Measurements from ENCODE around the gene TLK1.
"Not testable (repeated sequence)": the region's sequence is repeated elsewhere in the genome, so short reads cannot be mapped to it uniquely, and the experiment has no call there.

Gene TLK1

DNA sequence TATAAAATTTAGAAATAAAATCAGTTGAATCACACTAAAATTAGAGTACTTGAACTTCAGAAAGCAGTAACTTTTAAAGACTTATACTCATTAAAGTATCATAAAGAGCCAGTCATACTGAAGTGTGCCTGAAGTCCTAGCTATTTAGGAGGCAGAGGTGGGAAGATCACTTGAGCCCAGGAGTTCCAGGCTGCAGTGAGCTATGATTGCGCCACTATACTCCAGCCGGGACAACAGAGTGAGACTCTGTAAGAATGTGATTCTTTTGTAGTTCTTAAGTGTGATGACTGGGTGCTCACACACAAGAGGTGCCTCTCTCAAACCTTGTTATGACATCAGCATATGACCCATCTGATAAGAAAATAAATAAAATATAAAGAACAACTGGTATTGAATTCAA lies 14.6 kb downstream of the TLK1 start:
- in situ Hi-C loops (cut with MboI; ENCODE audit: low sequenced_read_pairs), result no loop called here

DNA sequence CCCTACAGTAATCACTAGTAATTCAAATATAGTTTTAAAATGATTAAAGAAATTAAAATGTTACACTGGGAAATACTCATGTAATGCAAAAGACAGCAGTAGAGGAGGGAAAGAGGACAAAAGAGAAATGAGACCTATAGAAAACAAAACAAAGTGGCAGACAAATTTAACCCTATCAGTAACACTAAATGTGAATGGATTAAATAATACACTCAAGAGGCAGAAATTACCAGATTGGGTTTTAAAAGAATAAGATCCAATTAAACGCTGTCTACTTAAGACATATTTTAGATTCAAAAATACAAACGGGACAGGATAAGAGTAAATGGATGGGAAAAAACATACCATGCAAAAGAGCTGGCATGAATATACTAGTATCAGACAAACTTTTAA lies 17.0 kb downstream of the TLK1 start:
- in situ Hi-C loops (cut with MboI; ENCODE audit: low sequenced_read_pairs), result no loop called here

DNA sequence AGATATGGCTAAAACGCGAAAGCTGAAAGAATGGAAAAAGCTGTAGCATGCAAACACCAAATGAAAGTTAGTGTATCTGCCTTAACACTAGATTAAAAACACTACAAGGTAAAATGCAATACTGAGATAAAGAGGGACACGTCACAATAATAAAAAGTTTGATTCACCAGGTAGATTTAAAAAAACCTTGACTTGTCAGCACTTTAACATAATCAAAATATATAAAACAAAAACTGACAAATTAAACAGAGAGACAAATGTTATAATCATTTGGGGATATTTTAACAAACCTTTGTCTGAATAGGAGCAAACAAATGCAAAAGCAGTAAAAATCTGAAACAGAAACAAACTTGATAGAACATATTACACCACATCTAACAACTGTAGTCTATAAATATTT lies 18.3 kb downstream of the TLK1 start:
- in situ Hi-C loops (cut with MboI; ENCODE audit: low sequenced_read_pairs), result no loop called here

DNA sequence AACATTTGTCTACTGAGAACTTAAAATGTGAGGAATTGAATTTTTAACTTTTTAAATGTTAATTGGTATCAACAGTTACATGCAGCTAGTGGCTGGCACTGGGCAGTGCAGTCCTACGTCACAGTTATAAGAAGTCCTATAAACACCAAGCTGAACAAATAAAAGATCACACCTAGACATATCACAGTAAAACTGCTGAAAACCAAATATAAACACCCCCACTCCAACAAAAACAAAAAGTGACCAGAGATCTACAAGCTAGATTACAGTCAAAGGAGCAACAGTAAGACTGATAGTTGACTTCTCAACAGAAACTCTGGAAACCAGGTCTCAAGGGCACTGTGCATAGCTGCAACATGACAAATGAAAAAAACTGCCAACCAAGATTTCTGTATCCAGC lies 19.4 kb downstream of the TLK1 start:
- in situ Hi-C loops (cut with MboI; ENCODE audit: low sequenced_read_pairs), result no loop called here

DNA sequence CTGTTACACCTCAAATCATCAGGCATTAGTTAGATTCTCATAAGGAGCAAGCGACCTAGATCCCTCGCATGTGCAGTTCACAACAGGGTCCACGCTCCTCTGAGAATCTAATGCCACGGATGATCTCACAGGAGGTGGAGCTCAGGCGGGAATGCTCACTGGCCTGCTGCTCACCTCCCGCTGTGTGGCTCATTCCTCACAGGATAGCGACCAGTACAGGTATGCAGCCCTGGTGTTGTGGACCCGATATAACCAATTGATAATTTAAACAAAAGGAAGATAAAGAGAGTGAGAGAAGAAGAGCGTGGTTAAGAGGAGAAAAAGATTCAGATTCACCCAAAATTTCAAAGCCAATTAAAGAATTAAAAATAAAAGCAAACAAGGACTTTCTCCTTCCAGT lies 20.8 kb downstream of the TLK1 start:
- in situ Hi-C loops (cut with MboI; ENCODE audit: low sequenced_read_pairs), result no loop called here

GRCh38 chr2:171136024-171136423 lies 24.7 kb downstream of the TLK1 start:
- in situ Hi-C loops (cut with MboI; ENCODE audit: low sequenced_read_pairs), result no loop called here

- in situ Hi-C loops (cut with MboI; ENCODE audit: low sequenced_read_pairs), result no loop called here
Measured at GRCh38 chr2:171134624-171135230, 26.0 kb downstream of the TLK1 start.

DNA sequence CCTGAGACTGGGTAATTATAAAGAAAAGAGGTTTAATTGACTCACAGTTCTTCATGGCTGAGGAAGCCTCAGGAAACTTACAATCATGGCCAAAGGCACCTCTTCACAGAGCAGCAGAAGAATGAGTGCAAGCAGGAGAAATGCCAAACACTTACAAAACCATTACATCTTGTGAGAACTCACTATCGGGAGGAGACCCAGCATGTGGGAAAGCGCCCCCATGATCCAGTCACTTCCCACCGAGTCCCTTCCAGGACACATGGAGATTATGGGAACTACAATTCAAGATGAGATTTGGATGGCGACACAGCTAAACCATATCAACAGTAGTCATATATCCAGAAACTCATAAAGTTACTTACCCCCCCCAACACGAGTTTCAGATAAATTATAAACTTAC lies 28.6 kb downstream of the TLK1 start:
- in situ Hi-C loops (cut with MboI; ENCODE audit: low sequenced_read_pairs), result no loop called here

DNA sequence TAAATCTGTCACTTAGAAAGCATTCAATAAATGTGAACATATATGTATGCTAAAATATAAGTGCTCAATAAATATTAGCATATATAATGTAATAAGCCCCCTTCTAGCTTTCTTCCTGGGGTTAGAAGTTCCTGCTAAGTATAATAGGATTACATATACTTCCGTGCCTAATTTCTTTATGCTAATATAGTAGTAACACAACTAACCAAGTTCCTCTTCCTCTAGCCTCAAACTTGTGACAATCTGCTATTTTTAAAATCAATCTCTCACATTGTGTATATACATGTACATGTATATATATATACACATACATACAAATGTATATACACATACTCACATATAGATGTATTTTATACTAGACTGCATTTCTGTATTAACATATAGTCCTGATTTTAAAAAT lies 32.2 kb downstream of the TLK1 start:
- in situ Hi-C loops (cut with MboI; ENCODE audit: low sequenced_read_pairs), result no loop called here

DNA sequence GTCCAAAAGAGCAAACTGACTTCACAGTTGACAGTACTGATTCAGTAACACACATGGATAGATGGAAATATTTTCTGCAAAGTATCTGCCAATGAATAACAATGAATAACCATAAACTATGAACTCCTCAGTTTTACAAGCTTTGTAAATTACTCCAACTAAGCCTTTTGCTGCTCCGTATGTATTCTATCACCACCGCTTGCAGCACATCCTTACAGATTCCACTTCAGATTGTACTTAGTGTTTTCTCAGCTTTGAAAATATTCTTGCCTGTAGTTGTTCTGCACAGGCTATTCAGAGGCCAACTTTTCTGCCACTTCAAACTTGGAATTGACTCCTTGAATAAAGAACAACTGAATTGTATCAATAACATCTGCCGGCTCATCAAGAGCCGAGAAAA lies 36.2 kb downstream of the TLK1 start:
- in situ Hi-C loops (cut with MboI; ENCODE audit: low sequenced_read_pairs), result no loop called here

DNA sequence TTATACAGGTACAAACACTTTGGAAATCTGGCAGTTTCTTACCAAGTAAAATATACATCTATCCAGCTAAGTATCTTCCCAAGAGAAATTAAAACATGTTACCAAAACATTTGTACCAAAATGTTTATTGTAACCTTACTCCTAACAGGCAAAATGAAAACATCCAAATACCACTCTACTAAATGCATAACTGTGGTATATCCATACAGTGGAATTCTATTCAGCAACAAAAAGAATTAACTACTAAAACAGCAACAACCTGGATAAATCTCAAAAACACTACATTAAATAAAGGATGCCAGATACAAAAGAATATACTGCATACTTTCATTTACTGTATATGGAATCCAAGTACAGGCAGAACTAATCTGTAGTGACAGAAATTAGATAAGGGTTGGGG lies 51.1 kb downstream of the TLK1 start:
- in situ Hi-C loops (cut with MboI; ENCODE audit: low sequenced_read_pairs), result no loop called here

DNA sequence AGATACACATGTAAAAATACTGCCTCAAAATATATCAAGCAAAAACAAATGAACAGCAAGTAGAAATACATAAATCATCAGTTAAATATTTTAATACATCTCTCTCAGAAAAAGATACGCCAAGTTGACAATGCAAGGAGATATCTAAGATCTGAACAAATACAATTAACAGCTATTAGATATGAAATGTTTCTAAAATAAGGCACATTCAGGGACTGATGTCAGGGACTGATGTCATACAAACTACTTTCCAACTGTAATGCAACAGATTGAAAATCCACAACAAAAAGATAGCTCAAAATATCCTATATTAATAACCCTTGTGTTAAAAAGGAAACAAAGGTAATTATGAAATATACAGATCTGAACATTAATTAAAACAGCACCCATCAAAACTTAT lies 51.7 kb downstream of the TLK1 start:
- in situ Hi-C loops (cut with MboI; ENCODE audit: low sequenced_read_pairs), result no loop called here

GRCh38 chr2:171107803-171108202 lies 52.9 kb downstream of the TLK1 start:
- in situ Hi-C loops (cut with MboI; ENCODE audit: low sequenced_read_pairs), result no loop called here

DNA sequence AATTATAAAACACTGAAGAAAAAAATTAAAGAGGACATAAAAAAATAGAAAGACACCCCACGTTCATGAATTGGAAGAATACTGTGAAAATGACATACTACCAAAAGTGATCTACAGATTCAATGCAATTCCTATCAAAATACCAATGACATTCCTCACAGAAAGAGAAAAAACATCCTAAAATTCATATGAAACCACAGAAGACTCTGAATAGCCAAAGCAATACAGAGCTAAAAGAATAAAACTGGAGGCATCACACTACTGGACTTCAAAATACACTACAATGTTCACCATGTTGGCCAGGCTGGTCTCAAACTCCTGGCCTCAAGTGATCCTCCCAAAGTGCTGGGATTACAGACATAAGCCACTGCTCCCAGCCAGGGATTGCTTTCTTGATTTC lies 56.3 kb downstream of the TLK1 start:
- in situ Hi-C loops (cut with MboI; ENCODE audit: low sequenced_read_pairs), result no loop called here

- in situ Hi-C loops (cut with MboI; ENCODE audit: low sequenced_read_pairs), result no loop called here
Measured at GRCh38 chr2:171102802-171103201, 57.9 kb downstream of the TLK1 start.

DNA sequence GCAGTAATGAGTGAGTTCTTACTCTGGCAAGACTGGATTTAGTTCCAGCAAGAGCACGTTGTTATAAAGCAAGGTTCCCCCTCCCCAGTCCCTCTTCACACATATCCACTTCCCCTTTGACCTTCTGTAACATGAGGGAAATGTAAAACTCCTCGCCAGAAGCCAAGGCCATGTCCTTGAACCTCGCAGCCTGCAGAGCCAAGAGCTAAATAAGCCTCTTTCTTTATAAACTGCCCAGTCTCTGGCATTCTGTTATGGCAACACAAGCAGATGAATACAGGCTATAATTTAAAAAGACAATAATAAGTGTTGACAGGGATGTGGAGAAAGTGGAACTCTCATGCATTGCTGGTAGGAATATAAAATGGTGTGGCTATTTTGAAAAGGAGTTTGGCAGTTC lies 60.3 kb downstream of the TLK1 start:
- in situ Hi-C loops (cut with MboI; ENCODE audit: low sequenced_read_pairs), result no loop called here

DNA sequence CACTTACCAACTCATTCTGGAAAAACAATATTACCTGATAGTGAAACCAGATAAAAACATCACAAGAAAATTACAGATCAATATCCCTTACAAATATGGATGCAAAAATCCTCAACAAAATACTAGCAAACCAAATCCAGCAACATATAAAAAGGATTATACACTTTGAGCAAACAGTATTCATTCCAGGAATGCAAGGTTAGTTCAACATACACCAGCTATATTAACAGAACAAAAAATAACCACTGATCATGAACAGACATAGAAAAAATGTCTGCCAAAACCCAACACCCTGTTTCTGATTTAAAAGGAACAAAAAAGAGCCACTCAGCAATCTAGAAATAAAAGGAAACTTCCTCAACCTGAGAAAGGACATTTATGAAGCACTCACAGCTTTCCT lies 62.1 kb downstream of the TLK1 start:
- in situ Hi-C loops (cut with MboI; ENCODE audit: low sequenced_read_pairs), result no loop called here

DNA sequence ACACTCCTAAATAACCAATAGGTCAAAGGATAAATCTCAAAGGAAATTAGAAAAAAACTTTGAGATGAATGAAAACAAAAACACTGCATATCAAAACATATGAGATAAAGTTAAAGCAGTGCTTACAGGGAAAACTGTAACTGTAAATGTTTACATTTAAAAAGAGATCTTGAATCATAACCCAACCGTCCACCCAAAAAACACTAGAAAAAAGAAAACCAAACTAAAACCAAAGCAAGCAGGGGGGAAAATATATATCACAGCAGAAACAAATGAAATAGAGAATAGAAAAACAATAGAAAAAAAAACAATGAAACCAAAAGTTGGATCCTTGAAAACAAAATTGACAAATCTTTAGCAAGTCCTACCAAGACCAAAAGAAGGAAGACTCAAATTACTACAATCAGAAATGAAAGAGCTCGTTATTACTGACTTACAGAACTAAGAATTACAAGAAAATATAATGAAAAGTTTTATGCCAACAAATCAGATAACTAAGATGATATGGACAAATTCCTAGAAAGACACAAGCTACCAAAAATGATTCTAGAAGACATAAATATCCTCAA lies 65.6 kb downstream of the TLK1 start:
- in situ Hi-C loops (cut with MboI; ENCODE audit: low sequenced_read_pairs), result no loop called here

DNA sequence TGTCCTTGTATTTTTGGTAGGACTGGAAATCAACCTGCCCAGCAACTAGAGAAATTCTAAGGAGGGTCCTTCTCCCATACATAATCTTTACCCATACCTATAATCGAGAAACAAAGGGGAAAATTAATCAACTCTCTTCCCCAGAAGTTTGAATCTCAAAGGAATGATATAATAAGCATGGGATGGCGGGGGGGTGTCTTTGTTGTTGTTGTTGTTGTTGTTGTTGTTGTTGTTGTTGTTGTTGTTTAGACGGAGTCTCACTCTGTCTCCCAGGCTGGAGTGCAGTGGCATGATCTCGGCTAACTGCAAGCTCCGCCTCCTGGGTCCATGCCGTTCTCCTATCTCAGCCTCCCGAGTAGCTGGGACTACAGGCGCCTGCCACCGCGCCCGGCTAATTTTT lies 69.2 kb downstream of the TLK1 start:
- in situ Hi-C loops (cut with MboI; ENCODE audit: low sequenced_read_pairs), result not testable (repeated sequence)

- in situ Hi-C loops (cut with MboI; ENCODE audit: low sequenced_read_pairs), result no loop called here
Measured at GRCh38 chr2:171089489-171089888, 71.2 kb downstream of the TLK1 start.

GRCh38 chr2:171088057-171088834 lies 72.4 kb downstream of the TLK1 start:
- in situ Hi-C loops (cut with MboI; ENCODE audit: low sequenced_read_pairs), result no loop called here

DNA sequence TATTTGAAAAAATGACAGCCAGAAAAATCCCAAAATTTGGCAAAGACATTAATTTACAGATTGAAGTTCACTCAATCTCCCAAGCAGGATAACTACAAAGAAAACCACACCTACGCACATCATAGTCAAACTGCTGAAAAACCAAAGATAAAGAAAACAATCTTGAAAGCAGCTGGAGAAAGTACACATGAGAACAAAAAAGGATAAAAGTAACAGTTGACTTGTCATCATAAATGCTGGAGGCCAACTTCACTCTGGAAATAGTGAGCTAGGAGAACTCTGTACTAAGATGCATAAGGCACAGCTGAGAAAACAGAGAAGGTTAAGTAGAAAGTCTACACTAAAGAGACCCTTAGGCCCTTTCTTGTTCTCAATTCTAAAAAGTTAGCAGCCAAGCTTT lies 73.1 kb downstream of the TLK1 start:
- in situ Hi-C loops (cut with MboI; ENCODE audit: low sequenced_read_pairs), result no loop called here
